ENCODE data around the gene NOTCH2. TPM values are rescaled to one million over a fixed set of nuclear protein-coding genes. Genes with fewer than 3 reads are reported as not detected.

The NOTCH2 gene
- total RNA-seq, 1 experiment from 2014 or later, result 53.7 TPM

DNA sequence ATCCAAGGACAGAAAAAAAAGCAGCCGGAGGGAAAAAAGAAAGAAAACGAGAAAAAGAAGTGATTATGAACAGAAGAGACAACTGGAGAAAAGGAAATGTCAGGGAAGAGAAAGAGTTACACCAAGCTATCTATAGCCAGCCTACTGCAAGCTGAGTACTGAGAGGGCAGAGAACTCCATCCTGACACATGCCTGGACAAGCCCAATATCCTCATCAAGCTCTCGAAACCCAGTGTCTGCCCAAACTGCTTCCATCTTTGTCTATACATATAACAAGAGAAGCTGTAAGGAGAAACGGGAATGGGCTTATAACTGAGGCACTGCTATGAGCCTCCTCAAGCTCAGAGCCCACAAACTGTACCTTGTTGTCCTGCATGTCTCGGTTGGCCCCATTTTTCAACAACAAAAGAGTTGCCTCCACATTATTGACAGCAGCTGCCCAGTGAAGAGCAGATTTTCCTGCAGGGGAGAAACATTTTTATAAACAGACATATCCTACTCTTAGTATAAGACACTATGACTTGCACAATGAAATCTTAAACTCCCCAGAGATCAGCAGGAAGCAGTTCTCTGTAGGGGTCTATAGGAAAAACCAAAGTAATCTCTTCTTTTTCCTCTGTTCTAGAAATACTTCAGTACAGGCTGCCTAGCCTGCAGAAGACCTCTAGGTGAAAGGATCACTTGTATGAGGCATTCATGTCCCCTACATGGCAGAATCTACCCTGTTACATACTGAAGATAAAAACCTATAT is 152.0 kb downstream of the NOTCH2 start:
- H4K8ac ChIP-seq (replicated peaks; ENCODE audit: insufficient read length, low read depth, low read length), result no peak overlapping the region
- WGBS (ENCODE audit: extremely low coverage, insufficient read length, low lambda C conversion rate), result no CpG with 5 or more reads among the region's 5 CpGs
- H4K91ac ChIP-seq (ENCODE audit: insufficient read length, low read depth, low read length), result no peak overlapping the region
- no peaks in the 10 kb centered on the region for H3K9me3 ChIP-seq (ENCODE audit: control insufficient read depth, low read depth, low read length)
- no peak for DNase-seq
- H3K27ac Mint-ChIP-seq, result peak overlapping the region in 1 of 3 experiments; percentile 89; a peak in 3 of 7 replicates
- H3K79me1 ChIP-seq (ENCODE audit: insufficient read depth, low read depth, low read length, poor library complexity, severe bottlenecking), result no peaks in the 10 kb centered on the region
- no peak overlapping the region for H3K14ac ChIP-seq (ENCODE audit: insufficient read depth, low read length)
- H3K23me2 ChIP-seq (ENCODE audit: insufficient read length, low read depth, low read length, poor library complexity, severe bottlenecking), result no peaks in the 10 kb centered on the region
- H3K9me3 Mint-ChIP-seq, result no peaks in the 10 kb centered on the region
- peaks cover 19 to 74% (median 47%) of the 10 kb centered on the region in 3 experiments; a peak in 6 of 7 replicates for H3K36me3 Mint-ChIP-seq (ENCODE audit: insufficient read depth in 1 of 3, low read depth in 3 of 3)
- H3K27ac ChIP-seq (ENCODE audit: insufficient read length, low read depth, low read length), result no peak overlapping the region
- no peak overlapping the region for H3K4me2 ChIP-seq (ENCODE audit: insufficient read depth, insufficient read length, low read length)
- H3K4ac ChIP-seq (ENCODE audit: low read depth, low read length), result no peak overlapping the region
- no peak overlapping the region for H2AK5ac ChIP-seq (ENCODE audit: insufficient read length, low read length)
- no peak overlapping the region for H2BK5ac ChIP-seq (ENCODE audit: insufficient read length, low read length)
- H3T11ph ChIP-seq (ENCODE audit: low read length), result no peak overlapping the region
- no peak overlapping the region for H3K4me3 Mint-ChIP-seq
- no peak overlapping the region for H2BK12ac ChIP-seq (ENCODE audit: insufficient read length, low read depth, low read length)
- no peak overlapping the region for H3K9ac ChIP-seq (ENCODE audit: extremely low read depth, insufficient read length, low read length)
- no peak overlapping the region for H2AFZ ChIP-seq (ENCODE audit: low read length)
- no peaks in the 10 kb centered on the region for H3K27me3 ChIP-seq (ENCODE audit: insufficient read depth, low read length)
- no peak overlapping the region for H3K23ac ChIP-seq (ENCODE audit: insufficient read length, low read depth, low read length)
- H2BK20ac ChIP-seq (ENCODE audit: low read depth, low read length, poor library complexity, severe bottlenecking), result no peak overlapping the region
- TF ChIP-seq, protein P1, sequence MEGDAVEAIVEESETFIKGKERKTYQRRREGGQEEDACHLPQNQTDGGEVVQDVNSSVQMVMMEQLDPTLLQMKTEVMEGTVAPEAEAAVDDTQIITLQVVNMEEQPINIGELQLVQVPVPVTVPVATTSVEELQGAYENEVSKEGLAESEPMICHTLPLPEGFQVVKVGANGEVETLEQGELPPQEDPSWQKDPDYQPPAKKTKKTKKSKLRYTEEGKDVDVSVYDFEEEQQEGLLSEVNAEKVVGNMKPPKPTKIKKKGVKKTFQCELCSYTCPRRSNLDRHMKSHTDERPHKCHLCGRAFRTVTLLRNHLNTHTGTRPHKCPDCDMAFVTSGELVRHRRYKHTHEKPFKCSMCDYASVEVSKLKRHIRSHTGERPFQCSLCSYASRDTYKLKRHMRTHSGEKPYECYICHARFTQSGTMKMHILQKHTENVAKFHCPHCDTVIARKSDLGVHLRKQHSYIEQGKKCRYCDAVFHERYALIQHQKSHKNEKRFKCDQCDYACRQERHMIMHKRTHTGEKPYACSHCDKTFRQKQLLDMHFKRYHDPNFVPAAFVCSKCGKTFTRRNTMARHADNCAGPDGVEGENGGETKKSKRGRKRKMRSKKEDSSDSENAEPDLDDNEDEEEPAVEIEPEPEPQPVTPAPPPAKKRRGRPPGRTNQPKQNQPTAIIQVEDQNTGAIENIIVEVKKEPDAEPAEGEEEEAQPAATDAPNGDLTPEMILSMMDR (conservative IDR thresholded peaks at IDR 0.05), result no peak
- H2BK15ac ChIP-seq (ENCODE audit: low read depth, low read length), result no peak overlapping the region
- H3K4me1 Mint-ChIP-seq, result peaks cover 0 to 2% of the 10 kb centered on the region in 2 experiments; a peak in 2 of 4 replicates
- H3K56ac ChIP-seq (ENCODE audit: insufficient read length, low read depth, low read length), result no peak overlapping the region
- no peaks in the 10 kb centered on the region for H3K27me3 Mint-ChIP-seq (ENCODE audit: low read depth)
- H4K5ac ChIP-seq (ENCODE audit: insufficient read length, low read depth, low read length), result no peak overlapping the region
- no peaks in the 10 kb centered on the region for H3K79me2 ChIP-seq (ENCODE audit: insufficient read depth, low read length)
- H2BK120ac ChIP-seq (ENCODE audit: low read depth, low read length, poor library complexity, severe bottlenecking), result no peak overlapping the region
- no peak overlapping the region for H3K18ac ChIP-seq (ENCODE audit: insufficient read length, low read depth, low read length)
- no peaks in the 10 kb centered on the region for H4K20me1 ChIP-seq (ENCODE audit: control insufficient read depth, insufficient read depth, insufficient read length)
- no peaks in the 10 kb centered on the region for H3K4me1 ChIP-seq (ENCODE audit: insufficient read depth, low read length)
